SH-SY5Y (cell line): Measurements from ENCODE around the gene TANC1.

Experiments
- GATA2 ChIP-seq: IDR thresholded peaks from 2 replicates; pipeline ENCODE4 v1.6.1; 2011; ENCODE audit warnings: mild to moderate bottlenecking, low read depth, low read length
- GATA3 ChIP-seq: IDR thresholded peaks from 2 replicates; pipeline ENCODE4 v1.6.1; 2011; ENCODE audit warnings: low read depth, mild to moderate bottlenecking, low read length, moderate library complexity

GRCh38 chr2:159199236-159199635, 230.8 kb downstream of the TANC1 start:
- TF ChIP-seq GATA2, result no peak
- TF ChIP-seq GATA3, result no peak
